ENCODE results near the gene ADAMTS2. TPM values are rescaled to one million over a fixed set of nuclear protein-coding genes. Genes with fewer than 3 reads are reported as not detected.

Gene ADAMTS2
- total and polyA plus RNA-seq, 2 of the 8 experiments (the other 6 are each of a cell fraction or from before 2014, with no cell fraction given), result 6.6 to 7.3 TPM

DNA sequence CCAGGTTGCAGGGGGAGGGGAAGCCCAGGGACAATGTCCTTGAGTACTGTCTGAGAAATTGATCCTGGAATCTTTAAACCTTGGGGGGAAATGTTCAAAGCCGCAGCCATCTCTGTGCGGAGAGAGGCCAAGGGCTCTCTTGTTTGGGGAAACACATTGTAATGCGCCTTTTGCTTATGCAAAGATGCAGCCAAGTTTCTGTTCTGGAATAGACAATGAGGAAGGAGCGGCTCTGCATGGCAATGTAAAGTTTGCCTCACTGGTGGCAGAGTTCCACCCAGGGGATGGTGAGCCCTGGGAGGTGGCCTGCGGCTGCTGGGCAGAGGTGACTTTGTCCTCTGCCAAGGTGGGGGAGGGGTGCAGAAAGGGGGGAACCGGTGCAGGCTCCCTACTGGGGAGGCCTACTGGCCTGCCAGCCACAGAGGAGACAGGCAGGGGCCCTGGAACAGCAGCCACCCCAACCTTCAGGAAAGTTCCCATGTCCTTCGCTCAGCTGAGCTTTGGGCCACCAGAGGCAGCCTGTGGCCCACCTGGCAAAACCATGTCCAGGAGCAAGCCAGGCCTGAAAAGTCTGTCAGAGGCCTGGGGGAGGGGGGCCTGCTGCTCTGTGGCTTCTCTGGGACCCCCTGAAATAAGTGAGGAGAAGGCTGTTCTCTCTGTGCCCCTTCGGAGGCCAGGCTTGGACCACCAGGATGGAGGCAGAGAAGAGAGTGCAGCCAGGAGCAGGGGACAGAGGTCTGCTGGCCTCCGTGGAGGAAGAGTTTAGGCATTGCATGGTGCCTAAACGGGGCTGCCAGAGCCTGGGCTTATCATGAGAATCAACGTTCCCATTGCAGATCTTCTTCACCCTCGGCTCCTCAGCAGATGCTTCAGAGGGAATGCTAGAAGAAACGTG, 157.3 kb downstream of the ADAMTS2 start:
- no peak overlapping the region for H3K14ac ChIP-seq (ENCODE audit: insufficient read length)
- no peak for FAIRE-seq
- H2AK5ac ChIP-seq (ENCODE audit: low read depth, low read length), result no peak overlapping the region
- no peaks in the 10 kb centered on the region for H3K9me3 ChIP-seq (ENCODE audit: insufficient read depth in 2 of 2, low read depth in 1 of 2, low read length in 1 of 2)
- peak overlapping the region; percentile 16 to 19; a peak in 3 of 4 replicates for H3K4me2 ChIP-seq (ENCODE audit: insufficient read depth in 1 of 2, low read depth in 2 of 2, low read length in 2 of 2)
- no peak overlapping the region for H3K27ac ChIP-seq (ENCODE audit: low read depth, low read length)
- peak overlapping the region; percentile 62 for H4K5ac ChIP-seq (ENCODE audit: insufficient read length, low read depth, low read length)
- H3K27me3 ChIP-seq (replicated peaks in 1 of 4; ENCODE audit: control insufficient read depth in 3 of 4, extremely low read depth in 1 of 4, insufficient read depth in 3 of 4, low read length in 3 of 4), result no peaks in the 10 kb centered on the region
- no peaks in the 10 kb centered on the region for H3K23me2 ChIP-seq (ENCODE audit: low read depth, low read length)
- H2BK120ac ChIP-seq (replicated peaks; ENCODE audit: low read depth, low read length), result peak overlapping the region; percentile 16
- H3K36me3 ChIP-seq (ENCODE audit: control insufficient read depth in 2 of 4, insufficient read depth in 4 of 4, low read length in 3 of 4), result no peaks in the 10 kb centered on the region
- POLR2A ChIA-PET (ENCODE audit: partially characterized antibody), result interaction anchor here (1.2 kb wide), 1 partner anchor 21 kb away, joined by 3 read pairs; no protein-coding TSS in a partner anchor
- peak overlapping the region; percentile 76 for H4K91ac ChIP-seq (replicated peaks; ENCODE audit: insufficient read length, low read length)
- no peak overlapping the region for H3K4ac ChIP-seq (replicated peaks; ENCODE audit: insufficient read length, low read depth, low read length)
- H3K4me1 ChIP-seq (replicated peaks in 1 of 4; ENCODE audit: control insufficient read depth in 3 of 4, insufficient read depth in 4 of 4, low read length in 3 of 4), result peaks cover 8 to 40% (median 33%) of the 10 kb centered on the region in 4 experiments
- H3K9ac ChIP-seq (replicated peaks in 1 of 4; ENCODE audit: extremely low read depth in 1 of 4, low read depth in 3 of 4, low read length in 3 of 4), result no peak overlapping the region
- no peak overlapping the region for H2AFZ ChIP-seq (ENCODE audit: low read length)
- H4K8ac ChIP-seq (ENCODE audit: extremely low read depth, insufficient read depth, low read length), result peak overlapping the region; percentile 72
- peak overlapping the region; percentile 73 for H2BK5ac ChIP-seq (ENCODE audit: low read depth, low read length)
- peak overlapping the region in 1 of 4 experiments; percentile 0; a peak in 1 of 8 replicates for H3K4me3 ChIP-seq (ENCODE audit: extremely low read depth in 1 of 4, insufficient read depth in 2 of 4, low read depth in 3 of 4, low read length in 4 of 4)
- no peak for DNase-seq (ENCODE audit: low read depth in 1 of 2, low spot score in 2 of 2)
- no peak overlapping the region for H3K23ac ChIP-seq (ENCODE audit: insufficient read length)
- no peaks in the 10 kb centered on the region for H3K79me1 ChIP-seq (ENCODE audit: low read depth, low read length)
- H3K79me2 ChIP-seq (ENCODE audit: control insufficient read depth in 1 of 2, insufficient read depth in 2 of 2, low read length in 2 of 2), result no peaks in the 10 kb centered on the region
- CTCF ChIA-PET (ENCODE audit: partially characterized antibody), result interaction anchor here (0.6 to 1.1 kb wide), 2 partner anchors 73 to 191 kb away, joined by 3 read pairs; no protein-coding TSS in a partner anchor
- WGBS, 2 experiments (ENCODE audit: extremely low coverage in 1 of 2, insufficient coverage in 1 of 2, insufficient read length in 1 of 2, insufficient replicate concordance in 2 of 2, low coverage in 1 of 2, low lambda C conversion rate in 2 of 2, missing lambda C conversion rate in 1 of 2), result 64% methylated on average over 12 of the region's 13 CpGs; no CpG with 5 or more reads in 1 of the 2 experiments
- H3K18ac ChIP-seq (ENCODE audit: extremely low read depth, low read length), result peak overlapping the region; percentile 90; the same call in 1 of the 2 replicates
- TF ChIP-seq MAX (IDR thresholded peaks at IDR 0.05), result no peak
- no peak for TF ChIP-seq EGR1 (IDR thresholded peaks at IDR 0.05; ENCODE audit: borderline replicate concordance, low read depth, low read length)
- no peak for TF ChIP-seq JUND (IDR thresholded peaks at IDR 0.05; ENCODE audit: low read length)
- TF ChIP-seq CHD1 (IDR thresholded peaks at IDR 0.05; ENCODE audit: low read depth, low read length), result no peak
- TF ChIP-seq YY1 (IDR thresholded peaks at IDR 0.05; ENCODE audit: low read depth, low read length), result no peak
- TF ChIP-seq TAF1 (IDR thresholded peaks at IDR 0.05; ENCODE audit: low read depth, low read length), result no peak
- TF ChIP-seq RNF2 (IDR thresholded peaks at IDR 0.05; ENCODE audit: borderline replicate concordance, low read depth, low read length, missing control alignments, poor library complexity, severe bottlenecking), result no peak
- TF ChIP-seq HDAC2 (IDR thresholded peaks at IDR 0.05; ENCODE audit: borderline replicate concordance in 1 of 2, low read depth in 2 of 2, low read length in 2 of 2), result no peak
- no peak for TF ChIP-seq TBP (IDR thresholded peaks at IDR 0.05; ENCODE audit: low read depth, low read length)
- H4K20me1 ChIP-seq (replicated peaks in 1 of 2; ENCODE audit: control insufficient read depth in 1 of 2, insufficient read depth in 2 of 2, low read length in 2 of 2), result no peaks in the 10 kb centered on the region
- peak overlapping the region; percentile 87 for H2BK12ac ChIP-seq (ENCODE audit: low read depth, low read length)
- peak overlapping the region; percentile 95 for H2BK20ac ChIP-seq (ENCODE audit: low read length)
- H3K56ac ChIP-seq (replicated peaks; ENCODE audit: insufficient read length, low read depth, low read length), result no peak overlapping the region
- H2BK15ac ChIP-seq (ENCODE audit: low read length), result no peak overlapping the region
